ENCODE data around the gene UPF1.

Gene UPF1

DNA sequence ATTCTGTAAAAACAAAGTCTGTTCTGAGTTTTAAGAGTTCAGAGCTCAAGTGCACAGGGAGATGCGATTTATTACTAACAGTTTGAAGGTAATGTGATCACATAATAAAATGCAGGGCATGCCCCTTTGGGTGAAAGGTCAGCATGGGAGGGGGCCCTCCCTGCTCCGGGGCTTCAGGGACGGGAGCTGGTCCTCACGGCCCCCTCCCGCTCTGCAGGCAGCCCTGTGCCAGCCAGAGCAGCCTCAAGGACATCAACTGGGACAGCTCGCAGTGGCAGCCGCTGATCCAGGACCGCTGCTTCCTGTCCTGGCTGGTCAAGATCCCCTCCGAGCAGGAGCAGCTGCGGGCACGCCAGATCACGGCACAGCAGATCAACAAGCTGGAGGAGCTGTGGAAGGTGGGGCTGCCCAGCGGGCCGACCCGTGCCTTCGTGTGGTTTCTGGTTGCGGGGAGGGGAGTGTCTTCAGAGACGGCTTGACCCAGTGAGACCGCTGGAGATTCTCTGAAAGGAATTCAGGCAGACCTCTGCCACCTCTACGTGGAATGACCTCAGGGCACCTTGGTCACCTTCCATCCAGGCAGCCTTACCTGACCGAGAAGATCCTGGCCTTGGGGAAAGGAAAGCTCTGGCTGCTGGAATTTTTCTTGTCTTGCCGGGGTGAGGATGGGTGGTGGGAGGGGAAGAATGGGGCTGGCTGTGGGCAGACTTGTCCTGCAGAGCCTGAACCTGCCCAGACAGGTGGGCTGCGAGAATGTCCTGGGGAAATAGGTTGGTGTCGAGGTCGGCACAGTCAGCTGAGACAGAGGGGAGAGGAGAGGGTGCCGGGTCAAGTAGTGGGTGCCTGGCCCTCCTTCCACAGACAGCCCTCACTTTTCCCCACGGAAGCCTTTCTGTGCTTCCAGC lies 19.0 kb downstream of the UPF1 start:
- Histone ChIP-seq H3K4me1 (ENCODE audit: low read length) (peaks cover 22% of the 10 kb centered on the region), H3K27me3 (replicated peaks; ENCODE audit: insufficient read depth, low read length) (no peaks in the 10 kb centered on the region), H3K27ac (ENCODE audit: low read length) (no peak overlapping the region), H3K9me2 (replicated peaks; ENCODE audit: insufficient read depth, low read length) (no peaks in the 10 kb centered on the region), H2AFZ (ENCODE audit: low read length) (no peak overlapping the region), H3K9ac (ENCODE audit: low read length) (no peak overlapping the region), H3K79me2 (ENCODE audit: low read length) (peaks cover 98% of the 10 kb centered on the region), H3K36me3 (replicated peaks; ENCODE audit: insufficient read depth, low read length) (peaks cover 21% of the 10 kb centered on the region), H4K20me1 (ENCODE audit: insufficient read depth, low read length) (peaks cover 38% of the 10 kb centered on the region), H3F3A (ENCODE audit: insufficient read depth, low read length) (no peaks in the 10 kb centered on the region), H3K4me3 (ENCODE audit: low read length) (no peak overlapping the region), H3K4me2 (ENCODE audit: low read depth, low read length) (no peak overlapping the region), H3K9me3 (replicated peaks; ENCODE audit: insufficient read depth, low read length) (no peaks in the 10 kb centered on the region)
- TF ChIP-seq, protein P1, sequence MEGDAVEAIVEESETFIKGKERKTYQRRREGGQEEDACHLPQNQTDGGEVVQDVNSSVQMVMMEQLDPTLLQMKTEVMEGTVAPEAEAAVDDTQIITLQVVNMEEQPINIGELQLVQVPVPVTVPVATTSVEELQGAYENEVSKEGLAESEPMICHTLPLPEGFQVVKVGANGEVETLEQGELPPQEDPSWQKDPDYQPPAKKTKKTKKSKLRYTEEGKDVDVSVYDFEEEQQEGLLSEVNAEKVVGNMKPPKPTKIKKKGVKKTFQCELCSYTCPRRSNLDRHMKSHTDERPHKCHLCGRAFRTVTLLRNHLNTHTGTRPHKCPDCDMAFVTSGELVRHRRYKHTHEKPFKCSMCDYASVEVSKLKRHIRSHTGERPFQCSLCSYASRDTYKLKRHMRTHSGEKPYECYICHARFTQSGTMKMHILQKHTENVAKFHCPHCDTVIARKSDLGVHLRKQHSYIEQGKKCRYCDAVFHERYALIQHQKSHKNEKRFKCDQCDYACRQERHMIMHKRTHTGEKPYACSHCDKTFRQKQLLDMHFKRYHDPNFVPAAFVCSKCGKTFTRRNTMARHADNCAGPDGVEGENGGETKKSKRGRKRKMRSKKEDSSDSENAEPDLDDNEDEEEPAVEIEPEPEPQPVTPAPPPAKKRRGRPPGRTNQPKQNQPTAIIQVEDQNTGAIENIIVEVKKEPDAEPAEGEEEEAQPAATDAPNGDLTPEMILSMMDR (IDR thresholded peaks at IDR 0.05; ENCODE audit: low read length): no peak
- TF ChIP-seq EZH2 (optimal IDR thresholded peaks at IDR 0.05; ENCODE audit: low read depth, low read length) (no peak), EZH2phosphoT487 (IDR thresholded peaks at IDR 0.05; ENCODE audit: low read length) (no peak)
- no peak for DNase-seq

DNA sequence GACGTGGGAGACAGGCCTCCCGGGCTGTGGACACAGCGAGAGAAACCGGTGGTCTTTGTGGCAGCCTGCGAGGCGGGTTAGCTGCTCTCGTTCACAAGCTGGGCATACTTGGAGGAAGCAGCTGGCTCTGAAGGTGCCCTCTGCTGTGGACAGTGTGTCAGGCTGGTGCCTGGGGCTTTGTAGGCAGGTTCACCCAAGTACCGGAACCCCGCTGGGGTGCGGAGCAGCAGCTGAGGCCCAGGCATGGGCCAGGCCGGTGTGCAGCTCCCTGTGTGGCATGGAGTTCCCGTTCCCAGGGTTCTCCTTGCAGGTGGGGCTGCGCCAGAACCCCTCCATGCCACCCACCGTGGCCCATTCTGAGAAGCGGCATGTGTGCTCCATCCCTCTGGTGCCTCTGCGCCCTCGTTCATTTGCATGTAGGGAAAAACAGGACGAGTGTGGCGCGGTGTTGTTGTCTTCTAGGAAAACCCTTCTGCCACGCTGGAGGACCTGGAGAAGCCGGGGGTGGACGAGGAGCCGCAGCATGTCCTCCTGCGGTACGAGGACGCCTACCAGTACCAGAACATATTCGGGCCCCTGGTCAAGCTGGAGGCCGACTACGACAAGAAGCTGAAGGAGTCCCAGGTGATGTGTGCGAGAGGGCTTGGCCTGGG lies 20.0 kb downstream of the UPF1 start:
- peaks cover 22% of the 10 kb centered on the region for H3K4me1 ChIP-seq (ENCODE audit: low read length)
- H2AFZ ChIP-seq (ENCODE audit: low read length): no peak overlapping the region
- no peaks in the 10 kb centered on the region for H3K9me2 ChIP-seq (replicated peaks; ENCODE audit: insufficient read depth, low read length)
- peaks cover 30% of the 10 kb centered on the region for H4K20me1 ChIP-seq (ENCODE audit: insufficient read depth, low read length)
- no peak overlapping the region for H3K4me2 ChIP-seq (ENCODE audit: low read depth, low read length)
- TF ChIP-seq, protein P1 (IDR thresholded peaks at IDR 0.05; ENCODE audit: low read length): no peak
- TF ChIP-seq EZH2phosphoT487 (IDR thresholded peaks at IDR 0.05; ENCODE audit: low read length) (no peak), EZH2 (optimal IDR thresholded peaks at IDR 0.05; ENCODE audit: low read depth, low read length) (no peak)
- peaks cover 24% of the 10 kb centered on the region for H3K36me3 ChIP-seq (replicated peaks; ENCODE audit: insufficient read depth, low read length)
- no peak overlapping the region for H3K4me3 ChIP-seq (ENCODE audit: low read length)
- no peaks in the 10 kb centered on the region for H3K27me3 ChIP-seq (replicated peaks; ENCODE audit: insufficient read depth, low read length)
- H3K9me3 ChIP-seq (replicated peaks; ENCODE audit: insufficient read depth, low read length): no peaks in the 10 kb centered on the region
- H3K27ac ChIP-seq (ENCODE audit: low read length): no peak overlapping the region
- DNase-seq: no peak
- H3F3A ChIP-seq (ENCODE audit: insufficient read depth, low read length): no peaks in the 10 kb centered on the region
- H3K9ac ChIP-seq (ENCODE audit: low read length): no peak overlapping the region
- peaks cover 98% of the 10 kb centered on the region for H3K79me2 ChIP-seq (ENCODE audit: low read length)

DNA sequence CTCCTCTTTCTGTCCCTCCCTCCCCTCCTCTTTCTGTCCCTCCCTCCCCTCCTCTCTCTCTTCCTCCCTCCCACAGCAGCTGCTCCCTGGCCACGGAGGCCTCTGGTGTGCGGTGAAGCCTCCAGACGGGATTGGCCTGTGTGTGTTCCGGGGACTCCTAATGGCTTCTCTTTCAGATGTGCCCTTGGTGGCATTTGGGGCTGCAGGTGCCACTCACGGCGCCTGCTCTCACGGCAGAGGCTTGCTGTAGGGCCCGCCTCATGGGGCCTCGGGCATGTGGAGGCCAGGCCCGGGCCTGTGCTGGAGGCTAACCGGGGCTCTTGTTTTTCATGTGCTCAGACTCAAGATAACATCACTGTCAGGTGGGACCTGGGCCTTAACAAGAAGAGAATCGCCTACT lies 20.9 kb downstream of the UPF1 start:
- Histone ChIP-seq H3K9me3 (replicated peaks; ENCODE audit: insufficient read depth, low read length) (no peaks in the 10 kb centered on the region), H3K79me2 (ENCODE audit: low read length) (peaks cover 97% of the 10 kb centered on the region), H4K20me1 (ENCODE audit: insufficient read depth, low read length) (peaks cover 22% of the 10 kb centered on the region)

More for the DNA sequence above, 20.9 kb downstream of the UPF1 start:
- H3K4me2 ChIP-seq (ENCODE audit: low read depth, low read length): no peak overlapping the region
- H3K4me1 ChIP-seq (ENCODE audit: low read length): peaks cover 21% of the 10 kb centered on the region
- H3K27ac ChIP-seq (ENCODE audit: low read length): no peak overlapping the region
- H3K9ac ChIP-seq (ENCODE audit: low read length): no peak overlapping the region
- no peaks in the 10 kb centered on the region for H3K27me3 ChIP-seq (replicated peaks; ENCODE audit: insufficient read depth, low read length)
- H3K36me3 ChIP-seq (replicated peaks; ENCODE audit: insufficient read depth, low read length): peaks cover 24% of the 10 kb centered on the region
- no peak overlapping the region for H3K4me3 ChIP-seq (ENCODE audit: low read length)
- no peak overlapping the region for H2AFZ ChIP-seq (ENCODE audit: low read length)
- H3K9me2 ChIP-seq (replicated peaks; ENCODE audit: insufficient read depth, low read length): no peaks in the 10 kb centered on the region
- TF ChIP-seq EZH2 (optimal IDR thresholded peaks at IDR 0.05; ENCODE audit: low read depth, low read length) (no peak), EZH2phosphoT487 (IDR thresholded peaks at IDR 0.05; ENCODE audit: low read length) (no peak)
- TF ChIP-seq, protein P1 (IDR thresholded peaks at IDR 0.05; ENCODE audit: low read length): no peak
- no peak for DNase-seq
- no peaks in the 10 kb centered on the region for H3F3A ChIP-seq (ENCODE audit: insufficient read depth, low read length)
